Mammary epithelial cell (primary cell): ENCODE data around the gene DRC7.

Experiments used
- CTCF ChIP-seq, 2 donors: IDR thresholded peaks in 1 of 2; conservative IDR thresholded peaks in 1 of 2; 2 replicates each; pipeline ENCODE4 v1.5.1; 2011 to 2012; ENCODE audit warnings: inconsistent platforms in 2 of 2, low read length in 2 of 2, mild to moderate bottlenecking in 2 of 2, control low read depth in 1 of 2, low read depth in 1 of 2; ENCODE audit not compliant: insufficient read depth in 1 of 2; ENCODE audit errors: extremely low read depth in 1 of 2
- EZH2 ChIP-seq: IDR thresholded peaks from 2 replicates; pipeline ENCODE4 v1.6.1; 2012; ENCODE audit warnings: low read length, inconsistent platforms, borderline replicate concordance

- TF ChIP-seq CTCF (conservative IDR thresholded peaks at IDR 0.05 in 1 of 2, IDR thresholded peaks at IDR 0.05 in 1 of 2; ENCODE audit: extremely low read depth in 1 of 2, insufficient read depth in 1 of 2, low read depth in 1 of 2, low read length in 2 of 2) (no peak), EZH2 (no peak)
Observed at GRCh38 chr16:57661510-57661909, 33.1 kb upstream of the DRC7 start.
